Colon (tissue), 2 donors: Measurements from ENCODE around the gene CGB7.
"Not testable (repeated sequence)": the region's sequence is repeated elsewhere in the genome, so short reads cannot be mapped to it uniquely, and the experiment has no call there.

ENCODE experiments used
- FAIRE-seq: peaks from 2 replicates; lab custom pipeline; 2012; peaks lifted over from hg19 to GRCh38; lab: Jason Lieb, UNC
- donor health status: control.
- donor health status: control.

CGB7 gene

DNA sequence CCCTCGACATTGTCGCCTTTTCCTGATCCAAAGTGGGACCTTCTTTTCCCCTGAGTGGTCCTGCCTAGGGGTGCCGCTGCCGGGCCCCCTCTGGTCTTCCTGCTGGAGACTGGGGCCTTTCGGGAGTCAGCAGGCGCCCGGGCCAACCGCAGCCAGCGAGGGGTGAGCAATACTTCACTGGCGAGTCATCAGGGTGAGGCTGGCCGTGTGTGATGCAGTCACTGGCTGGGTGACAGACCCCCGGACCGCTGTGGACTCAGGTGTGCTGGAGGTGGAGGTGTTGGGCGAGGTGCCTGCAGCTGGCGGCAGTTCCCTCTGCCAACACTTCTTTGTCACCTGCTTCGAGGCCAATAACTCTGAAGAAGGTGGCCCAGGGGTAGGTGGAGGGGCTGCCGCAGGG is 15.4 kb downstream of the CGB7 start:
- FAIRE-seq: no peak

GRCh38 chr19:49039736-49040135 is 17.8 kb downstream of the CGB7 start:
- not testable (repeated sequence) for FAIRE-seq

GRCh38 chr19:49038557-49039276 is 18.8 kb downstream of the CGB7 start:
- FAIRE-seq: not testable (repeated sequence)

- FAIRE-seq: not testable (repeated sequence)
Measured at GRCh38 chr19:49038111-49038510, 19.4 kb downstream of the CGB7 start.

GRCh38 chr19:49036815-49037214 is 20.7 kb downstream of the CGB7 start, which contains the start of gene CGB1:
CGB1 (minus strand) TSS chr19:49036895; CDS start chr19:49036711, 184 bp downstream.
- not testable (repeated sequence) for FAIRE-seq

- not testable (repeated sequence) for FAIRE-seq
Measured at GRCh38 chr19:49031642-49032301, 25.8 kb downstream of the CGB7 start, which contains the start of gene CGB2. CGB2 (plus strand) TSS chr19:49031890; CDS start chr19:49032096, 206 bp downstream.

DNA sequence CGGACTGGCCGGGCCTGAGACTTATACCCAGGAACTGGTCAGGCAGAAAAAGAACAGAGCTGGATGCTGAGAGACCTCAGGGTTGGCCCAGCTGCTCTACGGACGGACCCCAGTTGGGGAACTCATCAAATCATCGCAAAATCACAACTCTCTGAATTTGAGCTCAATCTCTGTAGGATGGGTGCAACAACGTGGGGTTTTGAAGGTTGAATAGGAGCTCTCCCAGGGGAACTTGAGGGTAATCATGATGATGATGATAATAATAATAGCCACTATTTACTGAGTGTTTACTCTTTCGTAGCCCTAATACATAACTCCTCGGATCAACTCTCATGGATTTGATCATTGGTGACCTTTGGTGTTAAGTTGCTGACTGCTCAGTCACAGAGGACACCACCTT is 27.2 kb downstream of the CGB7 start:
- not testable (repeated sequence) for FAIRE-seq

DNA sequence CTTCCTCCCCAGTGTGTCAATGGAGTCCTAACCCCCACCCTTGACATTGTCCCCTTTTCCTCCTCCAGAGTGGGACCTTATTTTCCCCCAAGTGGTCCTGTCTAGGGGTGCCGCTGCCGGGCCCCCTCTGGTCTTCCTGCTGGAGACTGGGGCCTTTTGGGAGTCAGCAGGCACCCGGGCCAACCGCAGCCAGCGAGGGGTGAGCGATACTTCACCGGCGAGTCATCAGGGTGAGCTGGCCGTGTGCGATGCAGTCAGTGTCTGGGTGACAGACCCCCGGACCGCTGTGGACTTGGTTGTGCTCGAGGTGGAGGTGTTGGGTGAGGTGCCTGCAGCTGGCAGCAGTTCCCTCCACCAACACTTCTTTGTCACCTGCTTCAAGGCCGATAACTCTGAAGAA is 27.8 kb downstream of the CGB7 start:
- not testable (repeated sequence) for FAIRE-seq

GRCh38 chr19:49028686-49029085 is 28.9 kb downstream of the CGB7 start:
- FAIRE-seq: not testable (repeated sequence)

GRCh38 chr19:49025599-49025998 is 31.9 kb downstream of the CGB7 start:
- FAIRE-seq: not testable (repeated sequence)

GRCh38 chr19:49025088-49025487 is 32.5 kb downstream of the CGB7 start:
- FAIRE-seq: not testable (repeated sequence)

DNA sequence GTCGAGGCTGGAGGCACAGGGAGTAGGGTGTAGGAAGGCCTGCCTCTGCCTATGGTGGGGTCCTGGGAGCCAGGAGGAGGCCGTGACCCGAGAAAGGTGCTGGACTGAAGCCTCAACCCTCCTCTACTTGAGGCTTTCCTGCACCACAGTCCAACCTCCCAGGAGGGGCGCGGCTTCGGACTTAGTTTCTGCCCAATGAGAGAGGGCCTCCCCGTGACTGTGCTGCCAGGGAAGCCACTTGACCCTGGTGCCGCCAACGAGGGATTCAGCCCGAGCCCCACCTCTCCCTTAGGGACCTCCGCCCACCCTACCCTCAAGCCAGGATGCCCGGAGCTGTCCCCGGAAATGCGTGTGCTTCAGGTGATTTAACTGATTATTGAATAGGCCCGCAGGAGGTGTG is 33.3 kb downstream of the CGB7 start, which contains the start of gene CGB3:
Gene CGB3 (minus strand): TSS at position 101 of the 400 bp plus-strand sequence. CDS start 362 bp downstream, outside the sequence.
- not testable (repeated sequence) for FAIRE-seq

DNA sequence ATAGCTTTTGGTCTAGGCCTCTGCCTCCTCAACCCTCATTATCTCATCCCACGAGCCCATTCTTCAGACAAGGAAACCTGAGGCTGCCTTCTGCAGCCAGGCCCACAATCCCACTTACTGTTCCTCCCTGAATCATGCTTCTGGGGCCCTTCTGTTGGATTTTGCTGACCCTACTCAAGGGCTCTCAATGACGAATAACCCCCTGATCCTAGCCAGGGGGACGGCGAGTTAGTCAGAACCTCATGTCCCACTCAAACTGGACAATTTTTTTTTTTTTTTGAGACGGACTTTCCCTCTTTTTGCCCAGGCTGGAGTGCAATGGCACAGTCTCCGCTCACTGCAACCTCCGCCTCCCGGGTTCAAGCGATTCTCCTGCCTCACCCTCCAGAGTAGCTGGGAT is 35.4 kb downstream of the CGB7 start:
- no peak for FAIRE-seq

GRCh38 chr19:49020931-49021895 is 36.3 kb downstream of the CGB7 start:
- FAIRE-seq: no peak

DNA sequence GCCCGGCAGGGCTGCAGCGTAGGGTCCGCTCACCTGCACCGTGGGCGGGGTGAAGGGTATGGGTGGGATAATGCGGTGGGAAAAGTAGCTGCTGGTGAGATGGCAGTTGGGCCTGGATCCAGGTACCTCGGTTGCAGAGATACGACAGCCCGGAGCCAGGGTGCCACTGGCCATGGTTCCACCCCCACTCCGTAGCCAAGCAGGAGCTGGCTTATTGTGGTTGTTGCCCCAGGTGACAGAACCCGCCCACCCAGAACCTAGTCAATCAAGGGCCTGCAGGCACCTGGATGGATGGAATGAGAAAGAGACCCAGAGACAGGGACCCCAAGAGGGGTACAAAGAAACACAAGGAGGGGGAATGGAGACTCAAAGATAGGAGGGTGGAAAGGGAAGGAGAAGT is 37.2 kb downstream of the CGB7 start:
- no peak for FAIRE-seq

DNA sequence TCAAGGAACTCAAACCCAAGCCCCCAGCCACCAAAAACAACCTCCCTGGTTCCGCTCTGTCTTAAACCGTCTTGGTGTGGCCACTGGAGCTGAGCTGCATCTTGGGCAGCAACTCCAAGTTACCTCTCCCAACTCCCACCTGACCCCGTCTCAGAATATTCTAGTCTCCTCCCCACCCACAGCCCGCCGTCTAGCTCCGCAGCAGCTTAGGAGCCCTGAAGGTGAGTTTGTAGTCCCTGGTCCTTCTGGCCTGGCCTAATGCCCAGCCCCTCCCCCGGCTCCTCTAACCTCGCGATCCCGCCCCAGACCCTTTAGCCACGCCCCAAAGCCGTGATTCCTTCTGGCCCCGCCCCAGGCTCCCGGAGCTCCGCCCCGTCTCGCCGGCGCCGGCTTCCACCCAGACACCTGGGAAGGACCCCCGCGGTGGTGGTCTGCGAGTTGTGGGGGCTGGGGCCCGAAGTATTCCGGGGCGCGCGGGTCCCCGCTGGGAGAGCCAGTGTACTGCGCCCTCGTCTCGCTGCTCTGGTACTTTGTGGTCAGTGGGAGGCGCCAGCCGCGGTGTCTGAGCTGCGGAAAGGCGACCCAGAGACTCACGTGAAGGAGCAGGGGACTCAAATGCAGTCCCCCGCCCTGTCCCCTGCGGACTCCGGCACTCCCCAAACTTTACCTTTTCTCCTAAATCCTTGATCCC is 38.2 kb downstream of the CGB7 start:
- FAIRE-seq: no peak

GRCh38 chr19:49018388-49019241 is 38.9 kb downstream of the CGB7 start:
- FAIRE-seq: not testable (repeated sequence)

GRCh38 chr19:49017666-49018351 is 39.7 kb downstream of the CGB7 start:
- FAIRE-seq: no peak

GRCh38 chr19:49017041-49017665 is 40.4 kb downstream of the CGB7 start, which contains the start of gene LHB:
LHB (minus strand) TSS chr19:49017091; CDS start chr19:49017081, 10 bp downstream.
- FAIRE-seq: no peak
